HT1080 (cell line): Measurements from ENCODE around the gene CAMK2G. TPM values are rescaled to one million over a fixed set of nuclear protein-coding genes. Genes with fewer than 3 reads are reported as not detected.
"Not testable (repeated sequence)": the region's sequence is repeated elsewhere in the genome, so short reads cannot be mapped to it uniquely, and the experiment has no call there.

Source experiments
- DNase-seq: peaks from one replicate; pipeline ENCODE4 v3.0.0-alpha.2; 2015; ENCODE audit warnings: low read depth
- total RNA-seq: library from RNA; depleted of rRNA; stranded (reverse); fragments of >200 nt; shearing (Covaris generic); gene quantifications from 2 replicates; pipeline ENCODE4 v1.2.3, GENCODE V29; 2014

Gene CAMK2G
- total RNA-seq, 1 experiment from 2014 or later, result 32.4 TPM

- no peak for DNase-seq
Observed at GRCh38 chr10:73841526-73842285, 32.6 kb downstream of the CAMK2G start.

- DNase-seq, result no peak
Observed at GRCh38 chr10:73841061-73841421, 33.3 kb downstream of the CAMK2G start.

GRCh38 chr10:73840403-73841060, 33.8 kb downstream of the CAMK2G start:
- no peak for DNase-seq

GRCh38 chr10:73840056-73840402, 34.3 kb downstream of the CAMK2G start:
- DNase-seq, result no peak

- DNase-seq, result no peak
Observed at GRCh38 chr10:73839276-73839966, 34.9 kb downstream of the CAMK2G start.

- DNase-seq, result peak; percentile 57
Observed at GRCh38 chr10:73838827-73839226, 35.5 kb downstream of the CAMK2G start.

- DNase-seq, result no peak
Observed at GRCh38 chr10:73838008-73838567, 36.3 kb downstream of the CAMK2G start.

- peak; percentile 75 for DNase-seq
Observed at GRCh38 chr10:73837072-73837471, 37.3 kb downstream of the CAMK2G start.

GRCh38 chr10:73836427-73836980, 37.9 kb downstream of the CAMK2G start:
- DNase-seq, result no peak

- DNase-seq, result not testable (repeated sequence)
Observed at GRCh38 chr10:73829090-73829489, 45.3 kb downstream of the CAMK2G start.

- no peak for DNase-seq
Observed at GRCh38 chr10:73828161-73828560, 46.2 kb downstream of the CAMK2G start.

- peak; percentile 87 for DNase-seq
Observed at GRCh38 chr10:73827346-73828089, 46.8 kb downstream of the CAMK2G start.

- DNase-seq, result no peak
Observed at GRCh38 chr10:73824146-73824725, 50.1 kb downstream of the CAMK2G start.

GRCh38 chr10:73823391-73823790, 51.0 kb downstream of the CAMK2G start:
- no peak for DNase-seq

GRCh38 chr10:73819513-73820093, 54.8 kb downstream of the CAMK2G start:
- DNase-seq, result peak; percentile 38

- no peak for DNase-seq
Observed at GRCh38 chr10:73819081-73819480, 55.3 kb downstream of the CAMK2G start.

- no peak for DNase-seq
Observed at GRCh38 chr10:73818402-73818801, 56.0 kb downstream of the CAMK2G start.

GRCh38 chr10:73817826-73818225, 56.5 kb downstream of the CAMK2G start:
- no peak for DNase-seq

GRCh38 chr10:73816917-73817729, 57.2 kb downstream of the CAMK2G start:
- no peak for DNase-seq

GRCh38 chr10:73815719-73816030, 58.7 kb downstream of the CAMK2G start:
- DNase-seq, result no peak
